Osteocyte (in vitro differentiated cells): Measurements from ENCODE around the gene NRXN3. TPM values are rescaled to one million over a fixed set of nuclear protein-coding genes. Genes with fewer than 3 reads are reported as not detected.

ENCODE experiments used
- DNase-seq: peaks from one replicate; pipeline ENCODE4 v3.0.0; 2021; ENCODE audit warnings: mixed read lengths; ENCODE audit not compliant: unreplicated experiment; ENCODE audit errors: extremely low spot score
- H3K27ac Mint-ChIP-seq: one replicate; pipeline ENCODE4 v1.8.0; 2021; ENCODE audit warnings: mild to moderate bottlenecking, mixed read lengths; ENCODE audit not compliant: unreplicated experiment
- H3K27me3 Mint-ChIP-seq: one replicate; pipeline ENCODE4 v1.8.0; 2021; ENCODE audit warnings: mixed read lengths; ENCODE audit not compliant: unreplicated experiment
- H3K36me3 Mint-ChIP-seq: one replicate; pipeline ENCODE4 v1.8.0; 2021; ENCODE audit warnings: mixed read lengths; ENCODE audit not compliant: unreplicated experiment
- H3K4me1 Mint-ChIP-seq: one replicate; pipeline ENCODE4 v1.8.0; 2021; ENCODE audit warnings: mixed read lengths; ENCODE audit not compliant: unreplicated experiment
- H3K4me3 Mint-ChIP-seq: one replicate; pipeline ENCODE4 v1.8.0; 2021; ENCODE audit warnings: mild to moderate bottlenecking, moderate library complexity, mixed read lengths; ENCODE audit not compliant: unreplicated experiment
- H3K9me3 Mint-ChIP-seq: one replicate; pipeline ENCODE4 v1.8.0; 2021; ENCODE audit warnings: mixed read lengths; ENCODE audit not compliant: unreplicated experiment
- total RNA-seq: library from RNA; stranded (reverse); gene quantifications from 2 replicates; pipeline ENCODE4 v1.2.1, GENCODE V29; 2021
- TF ChIP-seq, protein P1 (sequence below): fragments of 200-600 bp; sonication (generic); IDR thresholded peaks from 2 replicates; pipeline ENCODE4 v1.5.0; 2021; ENCODE audit warnings: antibody characterized with exemption, mild to moderate bottlenecking, moderate library complexity

The NRXN3 gene
- total RNA-seq, 1 donor from 2014 or later = 26.5 TPM

DNA sequence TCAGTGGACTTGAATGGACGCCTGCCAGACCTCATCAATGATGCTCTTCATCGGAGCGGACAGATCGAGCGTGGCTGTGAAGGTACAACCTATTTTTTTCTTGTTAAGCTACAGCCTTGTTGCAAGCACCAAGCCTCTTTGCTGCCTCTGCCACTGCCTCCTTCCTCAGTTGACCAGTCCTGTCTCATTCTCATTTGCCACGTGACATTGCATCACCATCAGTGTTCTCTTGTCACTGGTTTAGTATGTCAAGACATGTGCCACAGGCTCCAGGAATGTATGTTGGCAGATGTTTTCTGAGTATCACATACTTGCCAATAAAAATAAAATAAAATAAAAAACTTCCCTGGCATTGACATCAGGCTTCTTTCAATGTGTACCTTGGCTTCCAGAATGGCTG is 798.1 kb downstream of the NRXN3 start:
- DNase-seq = no peak
- Mint-ChIP-seq H3K27me3 (no peaks in the 10 kb centered on the region), H3K36me3 (no peaks in the 10 kb centered on the region), H3K4me3 (no peak overlapping the region), H3K27ac (no peak overlapping the region), H3K4me1 (peaks cover 11% of the 10 kb centered on the region), H3K9me3 (no peaks in the 10 kb centered on the region)
- TF ChIP-seq, protein P1, sequence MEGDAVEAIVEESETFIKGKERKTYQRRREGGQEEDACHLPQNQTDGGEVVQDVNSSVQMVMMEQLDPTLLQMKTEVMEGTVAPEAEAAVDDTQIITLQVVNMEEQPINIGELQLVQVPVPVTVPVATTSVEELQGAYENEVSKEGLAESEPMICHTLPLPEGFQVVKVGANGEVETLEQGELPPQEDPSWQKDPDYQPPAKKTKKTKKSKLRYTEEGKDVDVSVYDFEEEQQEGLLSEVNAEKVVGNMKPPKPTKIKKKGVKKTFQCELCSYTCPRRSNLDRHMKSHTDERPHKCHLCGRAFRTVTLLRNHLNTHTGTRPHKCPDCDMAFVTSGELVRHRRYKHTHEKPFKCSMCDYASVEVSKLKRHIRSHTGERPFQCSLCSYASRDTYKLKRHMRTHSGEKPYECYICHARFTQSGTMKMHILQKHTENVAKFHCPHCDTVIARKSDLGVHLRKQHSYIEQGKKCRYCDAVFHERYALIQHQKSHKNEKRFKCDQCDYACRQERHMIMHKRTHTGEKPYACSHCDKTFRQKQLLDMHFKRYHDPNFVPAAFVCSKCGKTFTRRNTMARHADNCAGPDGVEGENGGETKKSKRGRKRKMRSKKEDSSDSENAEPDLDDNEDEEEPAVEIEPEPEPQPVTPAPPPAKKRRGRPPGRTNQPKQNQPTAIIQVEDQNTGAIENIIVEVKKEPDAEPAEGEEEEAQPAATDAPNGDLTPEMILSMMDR = no peak

DNA sequence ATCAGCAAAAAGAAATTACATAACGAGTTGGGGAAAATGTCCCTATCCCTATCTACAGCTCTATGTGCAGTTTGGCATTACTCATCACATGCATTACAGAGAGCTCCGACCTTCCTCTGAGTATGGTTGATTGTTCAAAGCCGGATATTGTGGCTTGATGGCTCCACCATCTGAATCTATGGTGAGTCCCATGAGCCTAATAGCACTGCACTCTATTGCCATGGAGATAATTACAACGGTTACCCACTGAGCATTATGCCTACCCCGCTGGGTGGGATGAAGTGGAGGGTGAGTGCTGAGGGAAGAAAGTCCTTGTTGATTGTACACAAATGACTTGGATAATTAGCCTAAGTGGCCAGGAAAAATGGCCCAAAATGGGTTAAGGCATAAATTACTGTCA is 800.5 kb downstream of the NRXN3 start:
- no peak overlapping the region for H3K4me3 Mint-ChIP-seq

DNA sequence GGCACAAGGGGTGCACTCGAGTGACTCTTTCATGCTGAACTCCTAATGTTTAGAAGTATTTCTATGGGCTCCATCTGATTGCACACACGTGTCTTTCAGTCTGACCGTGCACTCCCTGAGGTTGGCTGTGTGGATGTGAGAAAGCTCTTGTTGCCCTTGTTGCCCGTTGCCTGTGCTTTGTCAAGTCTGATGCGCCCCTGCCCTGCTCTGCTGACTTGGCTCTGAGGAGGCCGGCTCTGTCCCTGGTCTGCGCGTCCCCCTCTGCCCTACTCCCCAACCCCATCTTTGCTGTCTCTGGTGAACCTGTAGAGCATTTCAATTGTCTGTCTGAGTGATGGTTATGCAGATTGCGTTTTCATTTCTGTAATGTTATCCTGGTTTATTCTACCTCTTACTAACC is 802.3 kb downstream of the NRXN3 start:
- Mint-ChIP-seq H3K4me3 (no peak overlapping the region), H3K27ac (no peak overlapping the region), H3K36me3 (no peaks in the 10 kb centered on the region), H3K4me1 (peaks cover 9% of the 10 kb centered on the region), H3K9me3 (no peaks in the 10 kb centered on the region), H3K27me3 (no peaks in the 10 kb centered on the region)
- no peak for DNase-seq
- TF ChIP-seq, protein P1 = no peak

More for the DNA sequence above, 800.5 kb downstream of the NRXN3 start:
- Mint-ChIP-seq H3K36me3 (no peaks in the 10 kb centered on the region), H3K27ac (no peak overlapping the region), H3K27me3 (no peaks in the 10 kb centered on the region), H3K9me3 (no peaks in the 10 kb centered on the region), H3K4me1 (peaks cover 11% of the 10 kb centered on the region)
- no peak for DNase-seq
- TF ChIP-seq, protein P1 = no peak

DNA sequence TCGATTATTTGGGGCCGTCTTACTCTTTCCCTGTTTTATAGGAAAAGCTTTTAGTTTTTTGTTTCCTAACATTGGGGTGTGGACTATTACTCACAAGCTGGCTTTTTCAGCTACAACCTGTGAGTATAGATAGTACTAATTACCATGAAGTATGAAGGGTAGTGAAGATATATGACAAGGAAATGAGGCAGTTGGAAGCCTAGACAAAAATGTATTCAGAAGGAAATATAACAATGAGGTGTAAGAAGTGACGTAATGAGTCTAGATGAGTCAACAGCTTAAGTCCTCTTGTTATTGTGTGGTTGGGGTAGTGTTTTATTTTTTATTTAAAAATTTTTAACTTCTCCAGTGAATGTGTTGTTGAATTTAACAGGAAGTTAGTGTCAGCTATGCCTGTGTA is 804.5 kb downstream of the NRXN3 start:
- Mint-ChIP-seq H3K4me3 (no peak overlapping the region), H3K27ac (no peak overlapping the region), H3K9me3 (no peaks in the 10 kb centered on the region), H3K27me3 (no peaks in the 10 kb centered on the region), H3K36me3 (no peaks in the 10 kb centered on the region), H3K4me1 (no peaks in the 10 kb centered on the region)
- TF ChIP-seq, protein P1 = no peak
- no peak for DNase-seq

DNA sequence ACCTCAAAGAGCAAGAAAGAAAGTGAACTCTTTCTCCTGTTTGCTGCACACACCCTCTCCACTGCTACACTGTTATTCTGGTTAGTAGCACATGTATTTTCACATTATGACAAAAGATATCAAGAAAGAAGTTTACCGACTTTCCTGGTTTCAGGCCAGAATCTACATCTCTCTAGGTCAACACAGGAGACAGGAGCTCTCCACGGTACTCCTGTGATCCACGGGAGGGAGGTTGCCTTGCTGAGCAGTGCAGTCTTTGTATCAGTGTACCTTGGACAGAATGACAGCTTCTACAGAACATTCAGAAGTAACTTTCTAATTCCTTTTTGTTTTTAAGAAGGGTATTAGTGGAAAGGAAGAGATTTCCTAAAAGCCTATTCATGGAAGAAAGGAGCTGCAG is 805.6 kb downstream of the NRXN3 start:
- no peaks in the 10 kb centered on the region for H3K27me3 Mint-ChIP-seq
- H3K9me3 Mint-ChIP-seq = no peaks in the 10 kb centered on the region
- no peak overlapping the region for H3K27ac Mint-ChIP-seq
- no peaks in the 10 kb centered on the region for H3K4me1 Mint-ChIP-seq
- H3K36me3 Mint-ChIP-seq = no peaks in the 10 kb centered on the region
- TF ChIP-seq, protein P1 = no peak
- H3K4me3 Mint-ChIP-seq = no peak overlapping the region
- no peak for DNase-seq
